ENCODE results near the gene WBP1L.
"Not testable (repeated sequence)": the region's sequence is repeated elsewhere in the genome, so short reads cannot be mapped to it uniquely, and the experiment has no call there.

The WBP1L gene

DNA sequence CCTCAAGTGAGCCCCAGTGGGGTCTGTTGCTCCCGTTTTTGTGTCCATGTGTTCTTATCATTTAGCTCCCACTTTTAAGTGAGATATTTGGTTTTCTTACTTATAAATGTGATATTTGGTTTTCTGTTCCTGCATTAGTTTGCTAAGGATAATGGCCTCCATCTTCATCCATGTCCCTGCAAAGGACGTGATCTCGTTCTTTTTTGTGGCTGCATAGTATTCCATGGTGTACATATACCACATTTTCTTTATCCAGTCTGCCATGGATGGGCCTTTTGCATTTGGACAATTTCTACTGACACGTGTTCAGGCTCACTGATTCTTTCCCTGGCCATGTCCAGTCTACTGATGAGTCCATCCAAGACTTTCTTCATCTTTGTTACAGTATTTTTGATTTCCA lies 19.8 kb upstream of the WBP1L start:
- DNase-seq (ENCODE audit: low read depth): no peak

DNA sequence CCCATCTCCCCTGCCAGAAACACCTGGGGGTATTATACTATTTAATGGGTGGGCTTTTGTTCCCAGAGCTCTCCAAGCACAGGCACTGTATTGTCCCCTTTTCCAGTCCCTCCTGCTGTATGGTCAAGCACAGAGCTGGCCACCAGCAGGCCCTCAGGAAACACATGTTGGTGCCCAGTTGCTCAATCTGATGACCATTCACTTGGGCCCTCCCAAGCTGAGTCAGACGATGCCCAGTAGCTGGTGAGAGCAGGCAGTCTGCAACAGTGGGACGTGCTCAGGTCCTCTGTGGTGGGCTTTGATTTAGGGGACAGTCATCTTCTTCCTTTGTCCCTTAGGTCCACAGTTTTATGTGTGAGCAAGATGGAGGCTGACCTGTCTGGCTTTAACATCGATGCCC lies 17.5 kb upstream of the WBP1L start:
- DNase-seq (ENCODE audit: low read depth): no peak

DNA sequence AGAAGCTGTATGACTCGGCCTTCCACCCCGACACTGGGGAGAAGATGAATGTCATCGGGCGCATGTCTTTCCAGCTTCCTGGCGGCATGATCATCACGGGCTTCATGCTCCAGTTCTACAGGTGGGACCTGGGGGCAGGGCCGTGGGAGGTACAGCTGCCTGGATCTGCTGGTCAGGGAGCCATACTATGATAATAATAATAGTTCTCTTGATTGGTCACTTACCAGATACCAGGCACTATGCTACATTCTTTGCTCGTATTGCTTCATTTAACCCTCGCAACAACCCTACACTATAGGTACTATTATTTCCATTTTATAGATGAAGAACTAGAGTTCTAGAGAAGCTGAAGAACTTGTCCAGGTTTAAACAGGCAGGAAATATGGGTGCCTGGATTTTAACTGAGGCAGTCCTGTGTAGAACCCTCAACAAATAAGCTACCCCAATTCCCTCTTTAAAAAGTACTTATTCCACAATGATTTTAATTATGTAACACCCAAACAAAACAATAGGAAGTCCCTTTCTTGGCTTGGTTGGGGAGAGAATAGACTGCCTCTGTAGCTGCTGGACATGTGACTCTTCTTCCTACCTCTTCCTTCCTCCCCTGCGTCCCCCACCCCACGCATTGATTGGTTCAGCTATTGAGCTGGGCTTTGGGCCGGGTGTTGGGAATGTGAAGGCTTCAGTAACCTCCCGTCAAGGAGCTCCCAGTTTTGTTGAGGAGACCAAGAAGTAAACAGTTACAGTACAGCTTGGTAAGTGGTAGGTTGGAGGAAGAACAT lies 16.5 kb upstream of the WBP1L start:
- no peak for DNase-seq (ENCODE audit: low read depth)

DNA sequence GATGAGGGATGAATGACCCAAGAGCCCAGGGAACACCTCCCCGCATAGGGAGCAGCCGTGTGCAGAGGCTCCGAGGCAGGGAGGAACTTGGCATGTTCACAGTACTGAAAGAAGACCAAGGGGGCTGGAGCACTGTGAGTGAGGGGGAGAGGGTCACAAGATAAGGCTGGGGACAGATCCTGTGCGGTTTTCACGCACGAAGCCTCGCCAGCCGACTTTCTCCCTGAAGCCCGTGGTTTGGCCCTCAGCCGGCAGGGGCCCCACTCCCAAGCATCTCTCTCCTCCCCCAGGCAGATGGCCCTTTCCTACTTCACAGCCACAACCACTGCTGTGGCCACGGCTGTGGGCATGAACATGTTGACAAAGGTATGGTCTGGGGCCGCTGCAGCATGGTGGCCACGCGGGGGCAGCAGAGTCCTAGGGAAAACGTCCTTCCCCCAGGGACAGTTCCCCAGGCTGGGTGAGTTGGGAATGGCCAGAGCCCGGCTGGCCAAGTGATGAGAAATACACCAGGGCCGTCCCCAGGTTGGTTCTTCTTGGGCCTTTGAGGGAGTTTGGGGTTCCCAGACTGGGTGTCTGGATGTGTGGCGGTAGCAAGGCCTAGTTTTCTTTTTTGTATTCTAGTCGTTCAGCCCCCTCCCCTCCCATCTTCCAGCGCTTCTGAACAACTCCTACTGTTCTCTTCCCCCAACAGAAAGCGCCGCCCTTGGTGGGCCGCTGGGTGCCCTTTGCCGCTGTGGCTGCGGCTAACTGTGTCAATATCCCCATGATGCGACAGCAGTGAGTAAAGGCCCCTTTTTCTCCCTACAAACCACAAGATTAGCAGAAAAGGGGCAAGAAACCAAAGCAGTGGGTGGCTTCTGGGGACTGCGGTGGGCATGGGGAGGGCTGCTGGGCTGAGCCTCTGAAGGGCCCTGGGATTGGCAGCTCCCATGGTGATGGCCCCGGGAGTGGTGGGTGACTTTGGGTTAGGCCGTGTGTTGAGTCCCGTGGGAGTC lies 14.4 kb upstream of the WBP1L start:
- peak; percentile 27 for DNase-seq (ENCODE audit: low read depth)

DNA sequence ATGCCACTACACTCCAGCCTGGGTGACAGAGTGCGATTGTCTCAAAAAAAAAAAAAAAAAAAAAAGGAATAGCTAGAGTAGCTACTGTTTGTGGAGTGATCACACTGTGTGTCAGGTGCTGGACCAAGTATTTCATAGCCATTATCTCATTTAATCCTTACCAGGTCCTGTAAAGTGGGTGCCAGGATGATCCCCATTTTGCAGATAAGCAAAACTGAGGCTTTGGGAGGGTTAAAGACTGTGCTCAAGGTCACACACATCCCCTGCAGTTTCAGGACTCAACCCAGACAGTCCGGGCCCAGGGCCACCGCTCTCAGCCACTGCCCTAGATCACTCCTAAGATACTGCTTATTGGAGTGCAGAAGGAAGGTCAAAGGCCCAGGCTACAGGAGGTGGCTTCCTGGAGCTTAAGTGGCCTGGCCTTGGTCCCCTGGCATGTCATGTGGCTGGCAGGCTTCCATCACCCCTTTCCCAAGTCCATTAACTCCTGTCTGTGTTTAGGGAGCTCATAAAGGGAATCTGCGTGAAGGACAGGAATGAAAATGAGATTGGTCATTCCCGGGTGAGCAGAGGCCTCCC lies 12.4 kb upstream of the WBP1L start:
- DNase-seq (ENCODE audit: low read depth): no peak

DNA sequence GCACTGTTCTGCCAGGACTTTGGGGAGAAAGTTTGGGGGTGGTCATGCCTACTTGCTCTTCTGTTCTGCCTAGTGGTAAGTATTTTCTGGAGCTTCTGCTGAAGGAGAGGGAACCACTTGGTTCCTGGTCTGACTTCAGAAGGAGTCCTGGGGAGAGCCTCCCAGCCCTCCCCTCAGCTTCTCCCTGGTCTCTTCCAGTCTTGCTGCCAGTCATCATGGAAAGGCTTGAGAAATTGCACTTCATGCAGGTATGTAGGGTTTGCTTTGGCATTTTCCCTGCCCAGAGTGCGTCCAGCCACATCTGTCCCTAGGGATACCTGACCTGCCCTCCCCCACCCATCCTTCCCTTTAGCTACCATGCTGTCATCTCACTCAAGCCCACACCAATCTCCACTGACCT lies 11.1 kb upstream of the WBP1L start:
- no peak for DNase-seq (ENCODE audit: low read depth)

DNA sequence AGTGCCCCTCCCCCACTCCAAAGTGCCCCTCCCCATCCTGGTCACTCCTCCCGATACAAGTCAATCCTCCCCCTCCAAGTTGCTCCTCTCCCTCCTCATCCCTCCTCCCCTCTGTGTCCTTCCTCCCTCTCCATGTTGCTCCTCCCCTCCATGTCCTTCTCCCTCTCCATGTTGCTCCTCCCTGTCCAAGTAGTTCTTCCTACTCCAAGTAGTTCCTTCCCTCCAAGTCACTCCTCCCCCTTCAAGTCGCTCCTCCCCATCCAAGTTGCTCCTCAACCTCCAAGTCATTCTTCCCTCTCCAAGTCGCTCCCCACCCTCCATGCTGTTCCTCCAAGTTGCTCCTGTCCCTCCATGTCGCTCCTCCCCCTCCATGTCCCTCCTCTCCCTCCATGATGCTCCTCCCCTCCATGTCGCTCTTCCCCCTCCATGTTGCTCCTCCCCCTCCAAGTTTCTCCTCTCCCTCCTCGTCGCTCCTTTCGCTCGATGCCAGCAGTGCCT lies 8.6 kb upstream of the WBP1L start:
- no peak for DNase-seq (ENCODE audit: low read depth)

DNA sequence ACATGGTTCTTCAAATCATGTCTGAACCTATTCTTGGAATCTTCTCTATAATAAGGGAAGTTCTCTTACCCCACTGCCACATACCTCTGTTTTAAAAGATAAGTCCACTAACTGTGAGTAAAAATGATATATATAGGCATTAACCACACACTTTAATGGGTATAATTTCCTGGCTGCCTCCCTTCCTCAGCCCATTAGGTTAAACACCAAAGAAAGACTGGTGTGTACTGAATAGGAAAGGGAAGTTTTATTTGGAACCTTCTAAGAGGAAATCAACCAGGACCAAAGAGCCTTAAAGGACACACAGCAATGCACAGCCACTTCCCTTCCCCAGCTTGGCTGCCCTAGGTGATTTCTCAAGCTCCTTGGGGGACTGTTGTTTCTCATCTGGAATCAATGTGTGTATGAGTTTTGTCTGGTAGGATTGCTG lies 5.0 kb upstream of the WBP1L start:
- no peak for DNase-seq (ENCODE audit: low read depth)

DNA sequence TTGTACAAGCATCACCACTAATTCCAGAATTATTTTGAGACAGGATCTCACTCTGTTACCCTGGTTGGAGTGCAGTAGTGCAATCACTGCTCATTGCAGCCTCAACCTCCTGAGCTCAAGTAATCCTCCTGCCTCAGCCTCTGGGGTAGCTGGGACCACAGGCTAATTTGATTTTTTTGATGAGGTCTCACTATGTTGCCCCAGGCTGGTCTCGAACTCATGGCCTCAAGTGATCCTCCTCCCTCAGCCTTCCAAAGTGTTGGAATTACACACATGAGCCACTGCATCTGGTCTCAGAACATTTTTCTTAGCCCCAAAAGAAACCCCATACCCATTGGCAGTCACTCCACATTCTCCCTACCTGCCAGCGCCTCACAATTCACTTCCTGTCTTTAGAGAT lies 3.5 kb upstream of the WBP1L start:
- DNase-seq (ENCODE audit: low read depth): no peak

DNA sequence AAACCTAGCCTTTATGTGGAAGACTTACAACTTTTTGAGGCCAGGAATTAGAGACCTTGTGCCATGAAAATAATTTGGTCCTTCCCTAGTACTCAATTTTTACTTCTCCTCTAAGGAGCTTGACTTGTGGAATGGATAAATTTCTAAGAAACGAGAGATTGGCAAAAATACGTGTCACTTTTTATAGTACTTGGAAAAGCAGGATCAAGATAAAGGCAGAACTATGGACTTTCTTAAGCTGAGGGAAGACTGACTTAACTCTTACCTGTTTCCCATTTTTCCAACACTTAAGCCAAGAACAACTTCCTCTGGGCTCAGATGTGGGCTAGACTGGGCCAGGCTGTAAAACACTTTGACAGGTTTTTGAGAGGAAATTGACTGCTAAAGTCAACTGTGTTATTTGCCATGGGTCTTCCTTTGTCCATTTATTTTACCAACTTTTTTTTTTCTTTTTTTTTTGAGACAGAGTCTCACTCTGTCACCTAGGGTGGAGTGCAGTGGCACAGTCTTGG lies 2.0 kb upstream of the WBP1L start:
- DNase-seq (ENCODE audit: low read depth): no peak

DNA sequence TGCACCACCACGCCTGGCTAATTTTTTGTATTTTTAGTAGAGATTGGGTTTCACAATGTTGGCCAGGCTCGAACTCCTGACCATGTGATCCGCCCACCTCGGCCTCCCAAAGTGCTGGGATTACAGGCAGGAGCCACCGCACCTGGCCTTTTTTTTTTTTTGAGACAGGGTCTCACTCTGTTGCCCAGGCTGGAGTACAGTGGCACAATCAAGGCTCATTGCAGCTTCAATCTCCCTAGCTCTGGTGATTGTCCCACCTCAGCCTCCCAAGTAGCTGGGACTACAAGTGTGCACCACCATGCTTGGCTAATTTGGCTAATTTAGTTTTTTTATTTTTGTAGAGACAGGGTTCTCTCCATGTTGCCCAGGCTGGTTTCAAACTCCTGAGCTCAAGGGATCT lies 1.4 kb upstream of the WBP1L start:
- not testable (repeated sequence) for DNase-seq (ENCODE audit: low read depth)

DNA sequence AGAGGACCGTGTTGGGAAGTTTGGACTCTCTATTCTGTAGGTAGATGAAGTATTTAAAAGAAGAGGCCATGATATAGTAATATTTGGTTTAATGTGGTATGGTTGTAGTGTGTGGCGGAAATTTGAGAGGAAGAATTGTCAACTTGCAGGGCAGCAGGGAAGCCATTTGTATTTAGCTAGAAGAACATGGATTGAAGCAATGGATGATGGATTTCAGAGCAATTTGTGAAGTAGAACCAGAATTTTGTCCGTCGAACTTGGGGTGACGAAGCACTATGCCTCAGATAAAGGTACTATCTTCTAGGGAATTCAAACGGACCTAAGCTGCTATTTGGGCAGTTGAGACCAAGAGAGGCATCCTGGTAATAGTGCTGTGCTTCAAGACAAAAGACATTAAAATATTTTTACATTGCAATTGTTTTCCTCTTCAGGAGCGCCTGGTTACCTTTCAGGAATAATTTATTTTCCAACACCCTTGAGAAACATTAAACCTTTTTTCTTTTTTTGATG lies 615 bp upstream of the WBP1L start:
- no peak for DNase-seq (ENCODE audit: low read depth)

DNA sequence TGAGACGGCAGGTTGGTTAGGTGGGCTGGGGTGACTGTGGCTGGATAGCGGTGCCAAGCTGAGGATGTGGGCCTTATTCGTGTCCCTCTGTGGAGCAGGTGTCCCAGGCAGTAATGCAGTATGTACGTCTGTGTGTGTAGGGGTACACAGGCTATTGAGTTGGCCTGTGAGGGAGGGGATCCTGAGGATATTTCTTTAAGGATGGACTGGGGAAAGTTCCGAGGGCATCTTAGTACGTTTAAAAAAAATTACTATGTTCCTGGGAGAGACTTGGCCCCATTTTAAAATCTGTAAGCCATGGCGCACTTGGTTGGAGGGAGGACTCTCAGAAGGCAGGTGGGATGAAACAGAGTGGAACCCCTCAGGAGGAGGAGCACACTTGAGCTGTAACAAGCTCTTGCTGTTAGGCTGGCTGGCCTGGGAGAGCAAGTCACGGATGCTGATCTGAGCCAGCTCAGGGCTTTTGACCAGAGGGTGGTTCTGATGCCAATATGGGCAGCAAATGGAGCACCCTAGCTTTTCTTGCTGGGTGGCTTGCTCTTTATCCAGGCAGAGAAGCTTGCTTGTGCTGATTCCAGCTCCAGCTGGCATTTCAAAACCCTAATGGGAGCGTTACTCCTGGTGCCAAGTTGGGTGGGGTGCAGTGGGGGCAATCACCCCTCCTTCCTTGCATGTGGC lies 765 bp downstream of the WBP1L start:
- DNase-seq (ENCODE audit: low read depth): no peak

DNA sequence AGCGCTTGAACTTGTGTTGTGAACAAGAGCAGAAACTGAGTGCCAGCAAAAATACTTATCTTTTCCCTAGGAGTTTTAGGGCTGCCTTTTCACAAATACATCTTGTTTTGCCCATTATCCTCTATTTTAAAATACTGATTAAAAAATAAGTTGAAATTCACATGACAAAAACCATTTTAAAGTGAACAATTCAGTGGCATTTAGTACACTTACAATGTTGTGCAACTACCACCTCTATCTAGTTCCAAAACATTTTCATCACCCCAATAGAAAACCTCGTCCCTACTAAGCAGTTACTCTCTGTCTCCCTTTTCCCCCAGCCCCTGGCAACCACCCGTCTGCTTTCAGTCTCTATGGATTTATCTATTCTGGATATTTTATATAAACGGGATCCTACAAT lies 1.4 kb downstream of the WBP1L start:
- DNase-seq (ENCODE audit: low read depth): no peak

DNA sequence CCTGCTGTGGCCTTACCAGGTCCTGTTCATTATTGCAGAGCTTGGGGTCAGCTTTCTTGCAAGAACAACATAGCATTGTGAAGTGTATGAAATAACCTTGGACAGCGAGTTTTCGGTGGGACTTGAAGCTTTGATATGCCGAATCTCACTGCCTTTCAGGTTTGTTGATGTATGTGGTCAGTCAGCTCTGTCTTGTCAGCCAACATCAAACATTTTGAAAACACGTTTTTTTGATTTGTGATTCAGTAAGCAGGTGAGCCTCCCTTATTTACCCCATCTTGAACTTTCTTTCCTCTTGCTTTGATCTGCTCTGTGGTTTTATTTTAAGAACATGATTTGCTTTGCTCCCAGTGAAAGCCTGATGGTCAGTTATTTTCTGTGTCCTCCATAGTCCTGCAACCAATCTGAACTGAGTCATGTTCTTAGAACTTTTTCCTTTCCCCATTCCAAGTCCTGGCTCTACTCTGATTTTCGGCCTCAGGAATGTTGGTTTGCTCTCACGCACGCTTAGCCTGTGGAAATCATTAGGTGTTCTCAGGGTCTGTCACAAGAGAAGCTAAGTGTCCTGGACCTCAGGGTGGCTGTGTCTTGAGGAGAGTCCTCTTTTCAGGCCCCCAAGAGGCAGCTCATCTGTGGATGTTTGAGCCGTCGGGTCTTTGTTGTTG lies 8.7 kb downstream of the WBP1L start:
- no peak for DNase-seq (ENCODE audit: low read depth)

DNA sequence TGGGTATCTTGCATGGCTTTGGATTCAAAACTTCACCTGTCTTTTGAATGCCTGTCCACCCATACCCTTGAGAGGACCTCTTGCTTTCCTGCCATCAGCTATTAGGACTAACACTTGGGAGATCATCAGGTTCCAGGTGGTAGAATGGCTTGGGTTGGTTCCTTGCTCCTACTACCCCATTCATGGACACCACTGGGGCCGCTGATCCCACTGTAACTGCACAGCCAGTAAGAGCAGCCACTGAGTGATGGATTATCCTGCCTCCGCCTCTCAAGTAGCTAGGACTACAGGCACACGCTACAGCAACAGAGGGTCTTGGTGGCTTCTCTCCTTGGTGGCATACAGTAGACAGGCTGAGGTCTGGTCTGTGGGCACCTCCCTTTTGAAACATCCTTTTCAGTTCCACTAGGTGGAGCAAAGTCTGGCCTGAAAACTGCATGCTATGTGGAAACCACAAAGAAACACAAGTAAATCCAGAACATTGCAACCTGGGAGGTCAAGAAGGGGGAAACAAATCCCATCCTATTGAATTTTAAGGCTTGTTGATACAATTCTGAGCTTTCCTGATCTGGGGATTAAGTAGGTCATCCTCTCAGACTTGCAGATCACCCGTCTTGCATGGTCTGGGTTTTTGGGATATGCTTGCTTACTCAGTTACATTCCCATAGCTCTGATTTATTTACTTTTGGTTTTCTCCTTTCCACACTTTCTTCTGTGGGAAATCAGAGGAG lies 9.4 kb downstream of the WBP1L start:
- no peak for DNase-seq (ENCODE audit: low read depth)

DNA sequence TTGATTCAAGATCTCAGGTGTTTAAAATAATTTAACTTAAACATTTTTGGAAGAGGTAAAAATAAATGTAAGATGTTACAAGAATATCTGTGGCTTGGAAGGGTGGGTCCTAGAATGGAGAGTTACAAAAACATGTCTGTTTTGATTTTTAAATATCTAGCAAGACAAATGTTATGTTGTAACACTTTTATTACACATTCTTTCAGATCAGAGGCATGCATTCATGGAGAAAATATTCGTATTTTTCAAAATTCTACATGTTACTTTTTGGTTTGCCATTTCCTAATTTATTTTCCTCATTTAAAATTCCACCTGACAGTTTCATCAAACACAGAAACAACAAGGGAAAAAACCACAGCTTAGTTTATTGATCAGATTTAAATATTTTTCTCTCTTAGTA lies 10.0 kb downstream of the WBP1L start:
- DNase-seq (ENCODE audit: low read depth): no peak

DNA sequence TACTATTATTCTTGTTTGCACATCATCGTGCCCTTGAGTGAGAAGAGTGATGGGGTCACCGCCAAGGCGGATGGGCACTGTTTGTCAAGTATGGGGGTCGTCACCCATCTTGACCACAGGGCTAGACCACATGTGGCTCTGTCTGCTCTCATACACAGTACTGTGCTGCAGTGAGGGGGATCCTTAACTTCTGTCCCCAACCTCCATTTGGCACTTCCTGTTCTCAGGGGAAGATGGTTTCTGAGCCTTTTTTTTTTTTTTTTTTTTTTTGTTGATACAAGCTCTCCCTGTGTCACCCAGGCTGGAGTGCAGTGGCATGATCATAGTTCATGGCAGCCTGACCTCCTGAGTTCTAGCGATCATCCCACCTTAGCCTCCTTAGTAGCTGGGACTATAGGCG lies 13.6 kb downstream of the WBP1L start:
- DNase-seq (ENCODE audit: low read depth): no peak

DNA sequence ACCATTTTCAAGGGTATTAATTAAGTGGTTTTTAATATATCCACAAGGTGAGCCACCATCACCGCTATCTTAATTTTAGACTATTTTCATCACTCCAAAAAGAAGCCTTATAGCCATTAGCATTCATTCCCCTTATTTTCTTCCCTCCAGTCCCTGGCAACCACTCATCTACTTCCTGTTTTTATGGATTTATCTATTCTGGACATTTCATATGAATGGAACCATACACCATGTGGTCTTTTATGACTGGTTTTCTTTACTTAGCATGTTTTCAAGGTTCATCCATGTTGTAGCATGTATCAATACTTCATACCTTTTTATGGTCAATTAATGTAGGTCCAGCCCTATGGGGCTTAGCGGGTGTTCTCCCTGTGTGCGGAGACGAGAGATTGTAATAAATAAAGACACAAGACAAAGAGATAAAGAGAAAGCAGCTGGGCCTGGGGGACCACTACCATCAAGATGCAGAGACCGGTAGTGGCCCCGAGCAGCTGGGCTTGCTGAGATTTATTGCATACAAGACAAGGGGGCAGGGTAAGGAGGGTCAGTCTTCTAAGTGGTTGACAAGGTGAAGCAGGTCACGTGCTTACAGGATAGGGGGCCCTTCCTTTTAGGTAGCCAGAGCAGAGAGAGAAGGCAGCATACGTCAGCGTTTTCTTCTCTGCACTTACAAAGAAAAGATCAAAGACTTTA lies 14.6 kb downstream of the WBP1L start:
- DNase-seq (ENCODE audit: low read depth): no peak

DNA sequence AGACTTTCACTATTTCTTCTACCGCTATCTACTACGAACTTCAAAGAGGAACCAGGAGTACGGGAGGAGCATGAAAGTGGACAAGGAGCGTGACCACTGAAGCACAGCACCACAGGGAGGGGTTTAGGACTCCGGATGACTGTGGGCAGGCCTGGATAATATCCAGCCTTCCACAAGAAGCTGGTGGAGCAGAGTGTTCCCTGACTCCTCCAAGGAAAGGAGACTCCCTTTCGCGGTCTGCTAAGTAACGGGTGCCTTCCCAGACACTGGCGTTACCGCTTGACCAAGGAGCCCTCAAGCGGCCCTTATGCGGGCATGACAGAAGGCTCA lies 15.2 kb downstream of the WBP1L start:
- DNase-seq (ENCODE audit: low read depth): not testable (repeated sequence)

Data from stimulated activated CD8-positive, alpha-beta memory T cell treated with anti-CD3 and anti-CD28 coated beads, Interleukin-12 subunit alpha, Interleukin-12 subunit beta, amount 100 ng/mL, for 4 hours (primary cell).